HG03280 (cell line): ENCODE data around the gene TMC8.
A peak's percentile ranks its signal among the peaks of the same experiment; 100 is the strongest.

Experiments
- ATAC-seq: cut with Tn5 transposase; IDR thresholded peaks from one replicate; pipeline ENCODE4 v1.9.1; 2021; ENCODE audit warnings: mild to moderate bottlenecking, moderate library complexity; ENCODE audit not compliant: unreplicated experiment

TMC8 gene

GRCh38 chr17:78122216-78122930 is 8.2 kb upstream of the TMC8 start:
- no peak for ATAC-seq

- ATAC-seq, result no peak
Observed at GRCh38 chr17:78122931-78123249, 7.7 kb upstream of the TMC8 start.

GRCh38 chr17:78123258-78123929 is 7.2 kb upstream of the TMC8 start:
- ATAC-seq, result no peak

- ATAC-seq, result no peak
Observed at GRCh38 chr17:78124081-78124835, 6.3 kb upstream of the TMC8 start.

GRCh38 chr17:78124836-78125137 is 5.8 kb upstream of the TMC8 start:
- ATAC-seq, result no peak

- no peak for ATAC-seq
Observed at GRCh38 chr17:78125138-78125913, 5.2 kb upstream of the TMC8 start.

GRCh38 chr17:78125976-78126894 is 4.3 kb upstream of the TMC8 start:
- no peak for ATAC-seq

GRCh38 chr17:78126895-78127238 is 3.7 kb upstream of the TMC8 start:
- no peak for ATAC-seq

GRCh38 chr17:78127239-78127887 is 3.2 kb upstream of the TMC8 start:
- no peak for ATAC-seq

- ATAC-seq, result no peak
Observed at GRCh38 chr17:78127888-78128550, 2.6 kb upstream of the TMC8 start.

- ATAC-seq, result peak; percentile 33
Observed at GRCh38 chr17:78128551-78129350, 1.8 kb upstream of the TMC8 start, which contains the start of gene TMC6. Gene TMC6 (minus strand): TSS chr17:78128755. CDS start chr17:78126832, 1,923 bp downstream.

GRCh38 chr17:78129351-78130089 is 1.1 kb upstream of the TMC8 start:
- no peak for ATAC-seq

- no peak for ATAC-seq
Observed at GRCh38 chr17:78130090-78130436, 508 bp upstream of the TMC8 start.

- no peak for ATAC-seq
Observed at GRCh38 chr17:78131172-78132083, 857 bp downstream of the TMC8 start.

- ATAC-seq, result no peak
Observed at GRCh38 chr17:78132084-78132676, 1.6 kb downstream of the TMC8 start.

GRCh38 chr17:78132767-78133178 is 2.2 kb downstream of the TMC8 start:
- no peak for ATAC-seq
